H9 (cell line): Measurements from ENCODE around the gene ZKSCAN5. TPM values are rescaled to one million over a fixed set of nuclear protein-coding genes. Genes with fewer than 3 reads are reported as not detected.

Experiments
- DNase-seq: peaks from one replicate; pipeline ENCODE4 v3.0.0-alpha.2; 2017
- H2AFZ ChIP-seq: one replicate; pipeline ENCODE4 v1.6.1; 2013; ENCODE audit warnings: mild to moderate bottlenecking, low read length, control low read depth, moderate library complexity
- H2AK5ac ChIP-seq: 2 replicates; pipeline ENCODE4 v1.6.1; 2013; ENCODE audit warnings: low read length, control low read depth, mixed read lengths; ENCODE audit not compliant: insufficient read length
- H2BK120ac ChIP-seq: one replicate; pipeline ENCODE4 v1.6.1; 2013; ENCODE audit warnings: low read depth, mild to moderate bottlenecking, low read length, control low read depth, inconsistent platforms; ENCODE audit not compliant: poor library complexity, severe bottlenecking
- H2BK12ac ChIP-seq: 2 replicates; pipeline ENCODE4 v1.6.1; 2013; ENCODE audit warnings: low read length, control low read depth, mixed read lengths, low read depth; ENCODE audit not compliant: insufficient read length
- H2BK15ac ChIP-seq: 2 replicates; pipeline ENCODE4 v1.6.1; 2013; ENCODE audit warnings: low read depth, low read length, control low read depth
- H2BK20ac ChIP-seq: one replicate; pipeline ENCODE4 v1.6.1; 2013; ENCODE audit warnings: low read depth, mild to moderate bottlenecking, low read length, control low read depth, inconsistent platforms; ENCODE audit not compliant: poor library complexity, severe bottlenecking
- H2BK5ac ChIP-seq: 2 replicates; pipeline ENCODE4 v1.6.1; 2013; ENCODE audit warnings: low read length, control low read depth, mixed read lengths; ENCODE audit not compliant: insufficient read length
- H3K14ac ChIP-seq: 2 replicates; pipeline ENCODE4 v1.6.1; 2013; ENCODE audit warnings: low read length, control low read depth; ENCODE audit not compliant: insufficient read depth
- H3K18ac ChIP-seq: 2 replicates; pipeline ENCODE4 v1.6.1; 2013; ENCODE audit warnings: low read depth, mild to moderate bottlenecking, mixed read lengths, low read length, control low read depth; ENCODE audit not compliant: insufficient read length
- H3K23ac ChIP-seq: 2 replicates; pipeline ENCODE4 v1.6.1; 2013; ENCODE audit warnings: low read length, control low read depth, mixed read lengths, low read depth; ENCODE audit not compliant: insufficient read length
- H3K23me2 ChIP-seq: 2 replicates; pipeline ENCODE4 v1.6.1; 2013; ENCODE audit warnings: low read depth, mild to moderate bottlenecking, mixed read lengths, low read length, control low read depth; ENCODE audit not compliant: insufficient read length, poor library complexity, severe bottlenecking
- H3K27ac ChIP-seq: 2 replicates; pipeline ENCODE4 v1.5.1; 2013; ENCODE audit warnings: low read length, control low read depth, mixed read lengths, low read depth; ENCODE audit not compliant: insufficient read length
- H3K27me3 ChIP-seq: 2 replicates; pipeline ENCODE4 v1.6.1; 2013; ENCODE audit warnings: low read length, control low read depth, inconsistent platforms; ENCODE audit not compliant: insufficient read depth
- H3K4ac ChIP-seq: 2 replicates; pipeline ENCODE4 v1.6.1; 2013; ENCODE audit warnings: low read depth, mild to moderate bottlenecking, control low read depth, inconsistent platforms, low read length, moderate library complexity
- H3K4me1 ChIP-seq: 2 replicates; pipeline ENCODE4 v1.6.1; 2013; ENCODE audit warnings: low read length, control low read depth, inconsistent platforms; ENCODE audit not compliant: insufficient read depth
- H3K4me2 ChIP-seq: 2 replicates; pipeline ENCODE4 v1.6.1; 2013; ENCODE audit warnings: low read length, control low read depth, mixed read lengths; ENCODE audit not compliant: insufficient read length, insufficient read depth
- H3K56ac ChIP-seq: 2 replicates; pipeline ENCODE4 v1.6.1; 2013; ENCODE audit warnings: low read depth, mild to moderate bottlenecking, mixed read lengths, low read length, control low read depth; ENCODE audit not compliant: insufficient read length
- H3K79me1 ChIP-seq: 2 replicates; pipeline ENCODE4 v1.6.1; 2013; ENCODE audit warnings: low read depth, mild to moderate bottlenecking, moderate library complexity, low read length, control low read depth, inconsistent platforms; ENCODE audit not compliant: insufficient read depth, poor library complexity, severe bottlenecking
- H3K79me2 ChIP-seq: 2 replicates; pipeline ENCODE4 v1.6.1; 2013; ENCODE audit warnings: low read length, control low read depth, inconsistent platforms; ENCODE audit not compliant: insufficient read depth
- H3K9ac ChIP-seq: 2 replicates; pipeline ENCODE4 v1.6.1; 2013; ENCODE audit warnings: low read length, control low read depth, mixed read lengths; ENCODE audit not compliant: insufficient read length; ENCODE audit errors: extremely low read depth
- H3K9me3 ChIP-seq: one replicate; pipeline ENCODE4 v1.6.1; 2013; ENCODE audit warnings: low read depth, low read length, inconsistent platforms; ENCODE audit not compliant: control insufficient read depth
- H3T11ph ChIP-seq: one replicate; pipeline ENCODE4 v1.6.1; 2013; ENCODE audit warnings: mild to moderate bottlenecking, low read length, control low read depth, inconsistent platforms
- H4K20me1 ChIP-seq: one replicate; pipeline ENCODE4 v1.6.1; 2013; ENCODE audit not compliant: control insufficient read depth, insufficient read length, insufficient read depth
- H4K5ac ChIP-seq: 2 replicates; pipeline ENCODE4 v1.6.1; 2013; ENCODE audit warnings: low read depth, mild to moderate bottlenecking, mixed read lengths, low read length, control low read depth; ENCODE audit not compliant: insufficient read length
- H4K8ac ChIP-seq: replicated peaks from 2 replicates; pipeline ENCODE4 v1.6.1; 2013; ENCODE audit warnings: low read length, control low read depth, mixed read lengths, low read depth; ENCODE audit not compliant: insufficient read length
- H4K91ac ChIP-seq: 2 replicates; pipeline ENCODE4 v1.6.1; 2013; ENCODE audit warnings: low read depth, mild to moderate bottlenecking, moderate library complexity, mixed read lengths, low read length, control low read depth; ENCODE audit not compliant: insufficient read length
- H3K27ac Mint-ChIP-seq, 3 experiments: 2 replicates in 2 of 3; 3 replicates in 1 of 3; pipeline ENCODE4 v1.8.0; 2020 to 2021; ENCODE audit warnings: mixed read lengths in 3 of 3, mild to moderate bottlenecking in 1 of 3, moderate library complexity in 1 of 3
- H3K27me3 Mint-ChIP-seq: 2 replicates; pipeline ENCODE4 v1.8.0; 2021; ENCODE audit warnings: low read depth, mild to moderate bottlenecking, moderate library complexity, mixed read lengths
- H3K36me3 Mint-ChIP-seq, 3 experiments: 2 replicates in 2 of 3; 3 replicates in 1 of 3; pipeline ENCODE4 v1.8.0; 2020 to 2021; ENCODE audit warnings: low read depth in 3 of 3, mixed read lengths in 3 of 3; ENCODE audit not compliant: insufficient read depth in 1 of 3
- H3K4me1 Mint-ChIP-seq, 2 experiments: 2 replicates each; pipeline ENCODE4 v1.8.0; 2020; ENCODE audit warnings: mixed read lengths in 2 of 2
- H3K4me3 Mint-ChIP-seq, 2 experiments: 2 replicates in 1 of 2; 3 replicates in 1 of 2; pipeline ENCODE4 v1.8.0; 2020 to 2021; ENCODE audit warnings: mild to moderate bottlenecking in 2 of 2, mixed read lengths in 2 of 2, moderate library complexity in 1 of 2
- H3K9me3 Mint-ChIP-seq, 2 experiments: 2 replicates in 1 of 2; 3 replicates in 1 of 2; pipeline ENCODE4 v1.8.0; 2020; ENCODE audit warnings: mild to moderate bottlenecking in 2 of 2, mixed read lengths in 2 of 2, moderate library complexity in 1 of 2
- WGBS: extraction: QIAGEN DNeasy Blood & Tissue Kit; methylation state at CpG from one replicate; pipeline ENCODE4 v1.1.7; 2013; ENCODE audit warnings: missing lambda C conversion rate, low lambda C conversion rate, mixed read lengths; ENCODE audit not compliant: insufficient read length; ENCODE audit errors: extremely low coverage; 5-methylcytosine and 5-hydroxymethylcytosine counted together
- total RNA-seq: library from RNA; stranded (reverse); gene quantifications from 2 replicates; pipeline ENCODE4 v1.2.1, GENCODE V29; 2021
- TF ChIP-seq, protein P1 (sequence below): fragments of 200-600 bp; sonication (generic); conservative IDR thresholded peaks from 3 replicates; pipeline ENCODE4 v1.8.0; 2021; ENCODE audit warnings: antibody characterized with exemption, mild to moderate bottlenecking

ZKSCAN5 gene
- total RNA-seq, 1 experiment from 2014 or later = 16.6 TPM

GRCh38 chr7:99473315-99473596, 31.2 kb upstream of the ZKSCAN5 start:
- TF ChIP-seq, protein P1, sequence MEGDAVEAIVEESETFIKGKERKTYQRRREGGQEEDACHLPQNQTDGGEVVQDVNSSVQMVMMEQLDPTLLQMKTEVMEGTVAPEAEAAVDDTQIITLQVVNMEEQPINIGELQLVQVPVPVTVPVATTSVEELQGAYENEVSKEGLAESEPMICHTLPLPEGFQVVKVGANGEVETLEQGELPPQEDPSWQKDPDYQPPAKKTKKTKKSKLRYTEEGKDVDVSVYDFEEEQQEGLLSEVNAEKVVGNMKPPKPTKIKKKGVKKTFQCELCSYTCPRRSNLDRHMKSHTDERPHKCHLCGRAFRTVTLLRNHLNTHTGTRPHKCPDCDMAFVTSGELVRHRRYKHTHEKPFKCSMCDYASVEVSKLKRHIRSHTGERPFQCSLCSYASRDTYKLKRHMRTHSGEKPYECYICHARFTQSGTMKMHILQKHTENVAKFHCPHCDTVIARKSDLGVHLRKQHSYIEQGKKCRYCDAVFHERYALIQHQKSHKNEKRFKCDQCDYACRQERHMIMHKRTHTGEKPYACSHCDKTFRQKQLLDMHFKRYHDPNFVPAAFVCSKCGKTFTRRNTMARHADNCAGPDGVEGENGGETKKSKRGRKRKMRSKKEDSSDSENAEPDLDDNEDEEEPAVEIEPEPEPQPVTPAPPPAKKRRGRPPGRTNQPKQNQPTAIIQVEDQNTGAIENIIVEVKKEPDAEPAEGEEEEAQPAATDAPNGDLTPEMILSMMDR = no peak
- peak overlapping the region; percentile 83 to 99 (median 90); a peak in 6 of 7 replicates for H3K27ac Mint-ChIP-seq
- no CpG with 5 or more reads among the region's 7 CpGs for WGBS
- H3K4me3 Mint-ChIP-seq = peak overlapping the region; percentile 96
- peaks cover 8 to 18% (median 12%) of the 10 kb centered on the region in 3 experiments for H3K36me3 Mint-ChIP-seq
- Histone ChIP-seq H3K79me2 (peaks cover 17% of the 10 kb centered on the region; the same call in 1 of the 2 replicates), H2AK5ac (no peak overlapping the region), H3K9ac (peak overlapping the region; percentile 80), H2BK12ac (no peak overlapping the region), H3K79me1 (peaks cover 12% of the 10 kb centered on the region), H3K18ac (no peak overlapping the region), H2BK5ac (no peak overlapping the region), H3K4me1 (no peaks in the 10 kb centered on the region; the same call in 1 of the 2 replicates), H4K8ac (no peak overlapping the region), H2BK120ac (no peak overlapping the region), H3K4ac (no peak overlapping the region), H3K14ac (peak overlapping the region; percentile 2; the same call in 1 of the 2 replicates), H4K91ac (no peak overlapping the region), H2BK20ac (no peak overlapping the region), H3K9me3 (no peaks in the 10 kb centered on the region), H3K23ac (no peak overlapping the region), H3K4me2 (peak overlapping the region; percentile 94), H2BK15ac (no peak overlapping the region), H3T11ph (no peak overlapping the region), H3K27me3 (no peaks in the 10 kb centered on the region), H3K27ac (no peak overlapping the region), H3K56ac (no peak overlapping the region), H2AFZ (no peak overlapping the region), H4K20me1 (no peaks in the 10 kb centered on the region), H3K23me2 (peaks cover 5% of the 10 kb centered on the region), H4K5ac (no peak overlapping the region)
- H3K27me3 Mint-ChIP-seq = peaks cover 2% of the 10 kb centered on the region
- peaks cover 10 to 24% of the 10 kb centered on the region in 2 experiments for H3K4me1 Mint-ChIP-seq
- DNase-seq = no peak
- no peaks in the 10 kb centered on the region; a peak in 1 of 5 replicates for H3K9me3 Mint-ChIP-seq
